H1 (cell line): ENCODE measurements around the gene PDK2. TPM values are rescaled to one million over a fixed set of nuclear protein-coding genes. Genes with fewer than 3 reads are reported as not detected.

ENCODE experiments used
- CTCF ChIA-PET: fragments of 300-600 bp; sonication (Branson Sonifier 250); formaldehyde crosslinking; loops from one replicate; lab custom pipeline; 2021; ENCODE audit not compliant: partially characterized antibody; lab: Charles Lee
- POLR2A ChIA-PET: fragments of 300-600 bp; sonication (Branson Sonifier 250); formaldehyde crosslinking; loops from one replicate; lab custom pipeline; 2021; ENCODE audit warnings: inconsistent platforms; ENCODE audit not compliant: partially characterized antibody; lab: Charles Lee
- DNase-seq, 2 experiments: peaks; one replicate each; pipeline versions ENCODE4 v3.0.0 to v3.0.0-alpha.2; 2010 to 2022; ENCODE audit warnings: low spot score in 2 of 2, low read depth in 1 of 2, mixed read lengths in 1 of 2
- FAIRE-seq: peaks from 2 replicates; lab custom pipeline; 2011; peaks lifted over from hg19 to GRCh38; lab: Jason Lieb, UNC
- H2AFZ ChIP-seq: 2 replicates; pipeline ENCODE4 v1.8.1; 2012; ENCODE audit warnings: low read length, inconsistent platforms
- H2AK5ac ChIP-seq: 2 replicates; pipeline ENCODE4 v1.6.1; 2013; ENCODE audit warnings: low read depth, low read length
- H2BK120ac ChIP-seq: replicated peaks from 2 replicates; pipeline ENCODE3; 2013; ENCODE audit warnings: low read depth, low read length, inconsistent platforms
- H2BK12ac ChIP-seq: 2 replicates; pipeline ENCODE4 v1.6.1; 2013; ENCODE audit warnings: low read depth, low read length
- H2BK15ac ChIP-seq: 2 replicates; pipeline ENCODE4 v1.6.1; 2013; ENCODE audit warnings: low read length
- H2BK20ac ChIP-seq: 2 replicates; pipeline ENCODE4 v1.6.1; 2013; ENCODE audit warnings: low read length
- H2BK5ac ChIP-seq: 2 replicates; pipeline ENCODE4 v1.6.1; 2013; ENCODE audit warnings: low read depth, low read length
- H3K14ac ChIP-seq: 2 replicates; pipeline ENCODE4 v1.6.1; 2013; ENCODE audit warnings: inconsistent platforms; ENCODE audit not compliant: insufficient read length
- H3K18ac ChIP-seq: 2 replicates; pipeline ENCODE4 v1.6.1; 2013; ENCODE audit warnings: low read length; ENCODE audit errors: extremely low read depth
- H3K23ac ChIP-seq: 2 replicates; pipeline ENCODE4 v1.6.1; 2013; ENCODE audit warnings: inconsistent platforms; ENCODE audit not compliant: insufficient read length
- H3K23me2 ChIP-seq: 2 replicates; pipeline ENCODE4 v1.6.1; 2013; ENCODE audit warnings: low read depth, low read length
- H3K27ac ChIP-seq: 2 replicates; pipeline ENCODE4 v1.6.1; 2011; ENCODE audit warnings: low read depth, low read length, inconsistent platforms
- H3K27me3 ChIP-seq, 4 experiments: replicated peaks in 1 of 4; 1 replicate in 1 of 4; 2 replicates in 3 of 4; pipeline versions ENCODE4 v1.6.1 to v1.8.1; 2011 to 2013; ENCODE audit warnings: low read length in 3 of 4, mild to moderate bottlenecking in 3 of 4, inconsistent platforms in 2 of 4, mixed read lengths in 2 of 4, moderate library complexity in 1 of 4; ENCODE audit not compliant: control insufficient read depth in 3 of 4, insufficient read depth in 3 of 4; ENCODE audit errors: extremely low read depth in 1 of 4
- H3K36me3 ChIP-seq, 4 experiments: 2 replicates each; pipeline versions ENCODE4 v1.6.1 to v1.8.1; 2011 to 2013; ENCODE audit warnings: mild to moderate bottlenecking in 4 of 4, low read length in 3 of 4, moderate library complexity in 2 of 4, control low read depth in 1 of 4, inconsistent platforms in 1 of 4; ENCODE audit not compliant: insufficient read depth in 4 of 4, control insufficient read depth in 2 of 4
- H3K4ac ChIP-seq: replicated peaks from 2 replicates; pipeline ENCODE3; 2013; ENCODE audit warnings: low read length, low read depth, mixed read lengths, inconsistent platforms; ENCODE audit not compliant: insufficient read length
- H3K4me1 ChIP-seq, 4 experiments: replicated peaks in 1 of 4; 1 replicate in 1 of 4; 2 replicates in 3 of 4; pipeline versions ENCODE4 v1.6.1 to v1.8.1; 2011 to 2013; ENCODE audit warnings: low read length in 3 of 4, inconsistent platforms in 2 of 4, mixed read lengths in 1 of 4; ENCODE audit not compliant: insufficient read depth in 4 of 4, control insufficient read depth in 3 of 4
- H3K4me2 ChIP-seq, 2 experiments: 2 replicates each; pipeline versions ENCODE4 v1.6.1 to v1.8.1; 2011 to 2013; ENCODE audit warnings: low read depth in 2 of 2, low read length in 2 of 2, control low read depth in 1 of 2, inconsistent platforms in 1 of 2, mild to moderate bottlenecking in 1 of 2; ENCODE audit not compliant: insufficient read depth in 1 of 2
- H3K4me3 ChIP-seq, 4 experiments: fragments of 200-600, 300-600 bp in 1 of 4; sonication (generic), shearing (Covaris generic), sonication (Bioruptor Twin) in 1 of 4; 2 replicates each; pipeline versions ENCODE4 v1.5.1 to v1.8.1; 2011 to 2016; ENCODE audit warnings: low read length in 4 of 4, low read depth in 3 of 4, control low read depth in 2 of 4, inconsistent platforms in 2 of 4, mild to moderate bottlenecking in 2 of 4, mixed read lengths in 1 of 4, moderate library complexity in 1 of 4; ENCODE audit not compliant: insufficient read depth in 2 of 4; ENCODE audit errors: extremely low read depth in 1 of 4
- H3K56ac ChIP-seq: replicated peaks from 2 replicates; pipeline ENCODE3; 2013; ENCODE audit warnings: low read depth, mild to moderate bottlenecking, mixed read lengths, low read length, inconsistent platforms; ENCODE audit not compliant: insufficient read length
- H3K79me1 ChIP-seq: 2 replicates; pipeline ENCODE4 v1.6.1; 2013; ENCODE audit warnings: low read depth, low read length, control low read depth
- H3K79me2 ChIP-seq, 2 experiments: 2 replicates each; pipeline versions ENCODE4 v1.6.1 to v1.8.1; 2012 to 2013; ENCODE audit warnings: low read length in 2 of 2, mild to moderate bottlenecking in 2 of 2, inconsistent platforms in 1 of 2; ENCODE audit not compliant: insufficient read depth in 2 of 2, control insufficient read depth in 1 of 2
- H3K9ac ChIP-seq, 4 experiments: replicated peaks in 1 of 4; 1 replicate in 1 of 4; 2 replicates in 3 of 4; pipeline versions ENCODE4 v1.6.1 to v1.8.1; 2011 to 2013; ENCODE audit warnings: low read depth in 3 of 4, low read length in 3 of 4, control low read depth in 2 of 4, mild to moderate bottlenecking in 2 of 4, moderate library complexity in 2 of 4, inconsistent platforms in 1 of 4; ENCODE audit errors: extremely low read depth in 1 of 4
- H3K9me3 ChIP-seq, 2 experiments: 2 replicates each; pipeline versions ENCODE4 v1.6.1 to v1.8.1; 2012 to 2013; ENCODE audit warnings: mild to moderate bottlenecking in 2 of 2, moderate library complexity in 2 of 2, control low read depth in 1 of 2, inconsistent platforms in 1 of 2, low read depth in 1 of 2, low read length in 1 of 2, mixed read lengths in 1 of 2; ENCODE audit not compliant: insufficient read depth in 2 of 2
- H4K20me1 ChIP-seq, 2 experiments: replicated peaks in 1 of 2; 2 replicates each; pipeline versions ENCODE3 to v1.8.1; 2011 to 2013; ENCODE audit warnings: inconsistent platforms in 2 of 2, low read length in 2 of 2, mild to moderate bottlenecking in 1 of 2; ENCODE audit not compliant: insufficient read depth in 2 of 2, control insufficient read depth in 1 of 2
- H4K5ac ChIP-seq: 2 replicates; pipeline ENCODE4 v1.6.1; 2013; ENCODE audit warnings: low read length, low read depth, mixed read lengths, inconsistent platforms; ENCODE audit not compliant: insufficient read length
- H4K8ac ChIP-seq: 2 replicates; pipeline ENCODE4 v1.8.0; 2013; ENCODE audit warnings: mild to moderate bottlenecking, moderate library complexity, low read length, inconsistent platforms; ENCODE audit not compliant: insufficient read depth; ENCODE audit errors: extremely low read depth
- H4K91ac ChIP-seq: replicated peaks from 2 replicates; pipeline ENCODE3; 2013; ENCODE audit warnings: low read length, mixed read lengths, inconsistent platforms; ENCODE audit not compliant: insufficient read length
- ATF3 ChIP-seq: IDR thresholded peaks from 2 replicates; pipeline ENCODE4 v1.6.1; 2011; ENCODE audit warnings: low read depth, mild to moderate bottlenecking, low read length; ENCODE audit not compliant: insufficient read depth
- BCL11A ChIP-seq, 2 experiments: IDR thresholded peaks; one replicate each; pipeline ENCODE4 v1.6.1; 2011; ENCODE audit warnings: low read depth in 2 of 2, low read length in 2 of 2, mild to moderate bottlenecking in 2 of 2
- HDAC6 ChIP-seq: IDR thresholded peaks from one replicate; pipeline ENCODE4 v1.7.1; 2012; ENCODE audit warnings: low read depth, mild to moderate bottlenecking, inconsistent platforms, low read length, moderate library complexity
- MAX ChIP-seq: IDR thresholded peaks from 2 replicates; pipeline ENCODE4 v1.6.1; 2012; ENCODE audit warnings: inconsistent platforms
- PHF8 ChIP-seq: fragments of 200-600 bp; sonication (generic); conservative IDR thresholded peaks from 2 replicates; pipeline ENCODE4 v1.7.1; 2012; ENCODE audit warnings: low read depth, mild to moderate bottlenecking, inconsistent platforms, low read length, moderate library complexity
- POLR2A ChIP-seq, 2 experiments: IDR thresholded peaks; 1 replicate in 1 of 2; 2 replicates in 1 of 2; pipeline ENCODE4 v1.6.1; 2011; ENCODE audit warnings: low read depth in 2 of 2, low read length in 2 of 2, mild to moderate bottlenecking in 2 of 2; ENCODE audit errors: control extremely low read depth in 1 of 2
- SIX5 ChIP-seq: IDR thresholded peaks from 2 replicates; pipeline ENCODE4 v1.6.1; 2011; ENCODE audit warnings: mild to moderate bottlenecking, low read depth, low read length
- SP1 ChIP-seq: IDR thresholded peaks from 2 replicates; pipeline ENCODE4 v1.6.1; 2011; ENCODE audit warnings: low read depth, low read length
- WGBS, 2 experiments: shearing (Covaris generic) in 1 of 2; methylation state at CpG; one replicate each; pipeline versions ENCODE4 v1.1.6 to v1.1.7; 2013 to 2015; ENCODE audit warnings: low lambda C conversion rate in 2 of 2, mixed read lengths in 2 of 2, inconsistent platforms in 1 of 2, low coverage in 1 of 2, missing lambda C conversion rate in 1 of 2; ENCODE audit not compliant: insufficient replicate concordance in 2 of 2, insufficient coverage in 1 of 2, insufficient read length in 1 of 2; ENCODE audit errors: extremely low coverage in 1 of 2, missing lambda C conversion rate in 1 of 2; 5-methylcytosine and 5-hydroxymethylcytosine counted together
- polyA plus RNA-seq, 7 experiments: library from polyadenylated mRNA; depleted of rRNA in 3 of 7; stranded (reverse) in 5 of 7; unstranded in 2 of 7; fragments of >200 nt in 5 of 7; fragments of 200-250 nt in 2 of 7; gene quantifications; 1 replicate in 5 of 7; 2 replicates in 1 of 7; 4 replicates in 1 of 7; pipeline versions ENCODE4 v1.2.1 to v1.2.3, GENCODE V29; 2011 to 2013; ENCODE audit warnings: missing spikeins in 2 of 7, mixed read lengths in 2 of 7
- total RNA-seq: library from RNA; stranded (reverse); fragmentation: NEBNext Ultra II Directional; extraction: Animal tissue kit (Norgen Biotek cat#: 25700); gene quantifications from 2 replicates; pipeline ENCODE4 v1.2.1, GENCODE V29; 2021

The PDK2 gene
- total and polyA plus RNA-seq, 2 of the 8 experiments (the other 6 are each of a cell fraction or from before 2014, with no cell fraction given): 18.3 to 121 TPM

DNA sequence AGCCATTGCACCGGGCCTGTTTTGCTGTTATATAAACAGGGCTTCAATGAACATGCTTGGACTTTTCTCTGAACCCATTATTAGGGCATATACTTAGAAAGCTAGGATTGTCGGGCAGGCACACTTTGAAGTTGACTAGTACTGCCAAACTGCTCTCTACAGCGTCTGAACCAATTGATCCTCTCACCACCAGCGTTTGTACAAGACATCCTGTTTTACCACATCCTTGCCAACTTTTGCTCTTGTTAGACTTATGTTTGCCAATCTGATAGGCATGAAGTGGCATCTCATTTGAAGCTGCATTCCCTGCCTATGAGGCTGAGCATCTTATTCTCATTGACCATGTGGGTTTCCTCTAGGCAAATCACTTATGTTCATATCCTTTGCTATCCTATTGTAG lies 62.7 kb downstream of the PDK2 start:
- H3K79me2 ChIP-seq: no peaks in the 10 kb centered on the region
- no peak overlapping the region for H3K18ac ChIP-seq
- H2AFZ ChIP-seq: 0 out of 2 replicates have a peak overlapping the region, but pooled peaks have one; percentile 34
- DNase-seq (no peak), FAIRE-seq (no peak)
- TF ChIP-seq SIX5 (no peak), HDAC6 (no peak), BCL11A (IDR thresholded peaks at IDR 0.05; ENCODE audit: low read depth in 2 of 2, low read length in 2 of 2) (no peak), SP1 (no peak), POLR2A (IDR thresholded peaks at IDR 0.05; ENCODE audit: control extremely low read depth in 1 of 2, low read depth in 2 of 2, low read length in 2 of 2) (no peak), MAX (no peak), PHF8 (no peak), ATF3 (no peak)
- no peak overlapping the region for H3K27ac ChIP-seq
- H3K56ac ChIP-seq: no peak overlapping the region
- no peaks in the 10 kb centered on the region for H4K20me1 ChIP-seq
- no peak overlapping the region for H4K5ac ChIP-seq
- H3K4me1 ChIP-seq: peaks cover 0 to 7% (median 6%) of the 10 kb centered on the region in 4 experiments; a peak in 4 of 7 replicates
- H2BK5ac ChIP-seq: no peak overlapping the region
- H3K9me3 ChIP-seq: no peaks in the 10 kb centered on the region
- WGBS, 2 experiments: 86% methylated on average over 4 of the region's 4 CpGs; no CpG with 5 or more reads in 1 of the 2 experiments
- no peak overlapping the region for H3K14ac ChIP-seq
- peaks cover 0 to 6% (median 0%) of the 10 kb centered on the region in 4 experiments; a peak in 2 of 7 replicates for H3K27me3 ChIP-seq
- no peak overlapping the region for H3K9ac ChIP-seq
- no peak overlapping the region for H4K8ac ChIP-seq
- no peak overlapping the region for H2BK15ac ChIP-seq
- H3K4me2 ChIP-seq: no peak overlapping the region
- ChIA-PET CTCF (interaction anchor here (1.5 to 21.5 kb wide), 5 partner anchors 10 to 43 kb away, joined by 6 to 299 read pairs (median 13); partner anchors contain the start of gene SAMD14), POLR2A (no interaction called here)
- no peak overlapping the region for H2AK5ac ChIP-seq
- no peak overlapping the region for H2BK20ac ChIP-seq
- H3K79me1 ChIP-seq: no peaks in the 10 kb centered on the region
- H3K36me3 ChIP-seq: no peaks in the 10 kb centered on the region
- H4K91ac ChIP-seq: no peak overlapping the region
- H3K23ac ChIP-seq: no peak overlapping the region
- H3K4me3 ChIP-seq: no peak overlapping the region
- no peak overlapping the region for H2BK12ac ChIP-seq
- H3K4ac ChIP-seq: no peak overlapping the region
- H2BK120ac ChIP-seq: no peak overlapping the region
- H3K23me2 ChIP-seq: peaks cover 8% of the 10 kb centered on the region
